Activated T-helper 17 cell treated with anti-CD3 and anti-CD28 coated beads, Interleukin-2, amount 50 U/mL, for 72 hours (primary cell): Measurements from ENCODE around the gene PRKCG. TPM values are rescaled to one million over a fixed set of nuclear protein-coding genes. Genes with fewer than 3 reads are reported as not detected.

ENCODE experiments used
- ATAC-seq: fragments of 150-1000 bp; cut with Tn5 transposase; replicated peaks from 2 replicates; pipeline ENCODE4 v1.10.0; 2021; ENCODE audit warnings: mild to moderate bottlenecking, moderate library complexity
- H3K27ac Mint-ChIP-seq: one replicate; pipeline ENCODE4 v1.8.0; 2022; ENCODE audit warnings: mixed read lengths
- H3K27me3 Mint-ChIP-seq: one replicate; pipeline ENCODE4 v1.8.0; 2022; ENCODE audit warnings: mixed read lengths
- H3K36me3 Mint-ChIP-seq: one replicate; pipeline ENCODE4 v1.8.0; 2022; ENCODE audit warnings: low read depth, mild to moderate bottlenecking, mixed read lengths
- H3K4me1 Mint-ChIP-seq: one replicate; pipeline ENCODE4 v1.8.0; 2022; ENCODE audit warnings: mixed read lengths
- H3K4me3 Mint-ChIP-seq: one replicate; pipeline ENCODE4 v1.8.0; 2022; ENCODE audit warnings: mild to moderate bottlenecking, mixed read lengths
- H3K9me3 Mint-ChIP-seq: one replicate; pipeline ENCODE4 v1.8.0; 2022; ENCODE audit warnings: mixed read lengths
- total RNA-seq, 2 donors: library from RNA; stranded (reverse); gene quantifications; one replicate each; pipeline ENCODE4 v1.2.3, GENCODE V29; 2022

The PRKCG gene
- total RNA-seq, 2 donors from 2014 or later, result not detected

- Mint-ChIP-seq H3K9me3 (peaks cover 3% of the 10 kb centered on the region), H3K27me3 (peaks cover 38% of the 10 kb centered on the region), H3K27ac (no peak overlapping the region), H3K4me1 (peaks cover 5% of the 10 kb centered on the region), H3K4me3 (no peak overlapping the region), H3K36me3 (no peaks in the 10 kb centered on the region)
- no peak for ATAC-seq
Measured at GRCh38 chr19:53898636-53899341, 16.8 kb downstream of the PRKCG start.

DNA sequence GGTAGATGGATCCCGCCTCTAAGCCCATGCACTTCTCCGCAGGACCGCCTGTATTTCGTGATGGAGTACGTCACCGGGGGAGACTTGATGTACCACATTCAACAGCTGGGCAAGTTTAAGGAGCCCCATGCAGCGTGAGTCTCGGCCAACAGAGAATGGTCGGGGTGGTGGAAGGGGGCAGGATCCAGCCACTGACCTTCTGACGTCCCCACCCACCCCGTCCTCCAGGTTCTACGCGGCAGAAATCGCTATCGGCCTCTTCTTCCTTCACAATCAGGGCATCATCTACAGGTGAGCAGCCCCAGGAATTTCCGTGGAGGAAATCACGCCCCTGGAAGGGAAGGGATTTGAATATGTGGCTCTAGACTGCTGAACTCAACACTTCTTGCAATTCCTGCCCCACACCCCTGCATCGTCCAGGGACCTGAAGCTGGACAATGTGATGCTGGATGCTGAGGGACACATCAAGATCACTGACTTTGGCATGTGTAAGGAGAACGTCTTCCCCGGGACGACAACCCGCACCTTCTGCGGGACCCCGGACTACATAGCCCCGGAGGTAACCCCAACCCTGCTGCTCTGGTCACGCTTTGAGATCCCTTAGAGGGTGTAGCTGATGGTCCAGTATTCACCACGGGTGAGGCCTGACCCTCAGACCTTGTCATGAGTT lies 18.3 kb downstream of the PRKCG start:
- Mint-ChIP-seq H3K9me3 (peaks cover 3% of the 10 kb centered on the region), H3K27me3 (peaks cover 45% of the 10 kb centered on the region), H3K27ac (no peak overlapping the region), H3K36me3 (no peaks in the 10 kb centered on the region), H3K4me3 (no peak overlapping the region), H3K4me1 (peaks cover 5% of the 10 kb centered on the region)
- no peak for ATAC-seq

- Mint-ChIP-seq H3K27ac (no peak overlapping the region), H3K27me3 (peaks cover 60% of the 10 kb centered on the region), H3K4me1 (peaks cover 11% of the 10 kb centered on the region), H3K4me3 (no peak overlapping the region), H3K36me3 (no peaks in the 10 kb centered on the region), H3K9me3 (peaks cover 3% of the 10 kb centered on the region)
- ATAC-seq, result no peak
Measured at GRCh38 chr19:53903055-53903680, 21.2 kb downstream of the PRKCG start.

DNA sequence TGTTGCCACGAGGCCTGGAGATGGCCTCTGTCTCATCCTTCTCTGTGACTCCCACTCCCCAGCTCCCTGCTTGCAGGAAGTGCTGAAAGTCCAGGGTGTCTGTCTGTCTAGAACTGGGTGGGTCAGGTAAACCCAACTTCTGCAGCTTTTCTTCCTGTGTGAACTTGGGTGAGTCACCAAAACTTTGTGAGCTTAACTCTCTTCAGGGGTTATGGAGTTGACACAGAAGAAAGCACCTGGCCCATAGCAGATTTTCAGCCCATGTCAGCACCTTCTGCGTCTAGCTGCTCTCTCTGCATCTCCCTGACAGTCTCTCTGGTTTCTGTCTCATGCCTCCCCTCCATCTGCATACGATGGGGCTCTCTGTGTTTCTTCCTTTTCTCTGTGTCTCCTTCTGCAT lies 22.9 kb downstream of the PRKCG start:
- peaks cover 54% of the 10 kb centered on the region for H3K27me3 Mint-ChIP-seq
- ATAC-seq, result no peak

DNA sequence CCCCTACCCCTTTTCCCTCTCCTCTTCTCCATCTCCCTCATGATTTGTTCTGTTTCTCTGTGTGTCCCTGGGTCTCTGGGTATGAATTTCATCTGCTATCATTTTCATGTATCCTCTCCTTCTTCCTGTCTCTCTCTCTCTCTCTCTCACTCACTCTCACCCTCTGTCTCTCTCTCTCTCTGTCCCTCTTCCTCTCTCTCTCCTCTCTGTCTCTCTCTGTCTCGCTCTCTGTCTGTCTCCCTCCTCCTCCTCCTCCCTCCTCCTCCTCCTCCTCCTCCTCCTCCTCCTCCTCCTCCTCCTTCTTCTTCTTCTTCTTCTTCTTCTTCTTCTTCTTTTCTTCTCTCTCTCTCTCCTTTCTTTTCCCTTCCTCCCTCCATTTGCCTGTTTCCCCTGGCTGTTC lies 23.8 kb downstream of the PRKCG start:
- no peak for ATAC-seq
- H3K27me3 Mint-ChIP-seq, result peaks cover 62% of the 10 kb centered on the region
- H3K4me1 Mint-ChIP-seq, result peaks cover 6% of the 10 kb centered on the region
- no peaks in the 10 kb centered on the region for H3K36me3 Mint-ChIP-seq
- no peak overlapping the region for H3K27ac Mint-ChIP-seq
- no peaks in the 10 kb centered on the region for H3K9me3 Mint-ChIP-seq
- H3K4me3 Mint-ChIP-seq, result no peak overlapping the region

More for the DNA sequence above, 22.9 kb downstream of the PRKCG start:
- Mint-ChIP-seq H3K4me1 (peaks cover 6% of the 10 kb centered on the region), H3K27ac (no peak overlapping the region), H3K36me3 (no peaks in the 10 kb centered on the region), H3K9me3 (no peaks in the 10 kb centered on the region), H3K4me3 (no peak overlapping the region)

DNA sequence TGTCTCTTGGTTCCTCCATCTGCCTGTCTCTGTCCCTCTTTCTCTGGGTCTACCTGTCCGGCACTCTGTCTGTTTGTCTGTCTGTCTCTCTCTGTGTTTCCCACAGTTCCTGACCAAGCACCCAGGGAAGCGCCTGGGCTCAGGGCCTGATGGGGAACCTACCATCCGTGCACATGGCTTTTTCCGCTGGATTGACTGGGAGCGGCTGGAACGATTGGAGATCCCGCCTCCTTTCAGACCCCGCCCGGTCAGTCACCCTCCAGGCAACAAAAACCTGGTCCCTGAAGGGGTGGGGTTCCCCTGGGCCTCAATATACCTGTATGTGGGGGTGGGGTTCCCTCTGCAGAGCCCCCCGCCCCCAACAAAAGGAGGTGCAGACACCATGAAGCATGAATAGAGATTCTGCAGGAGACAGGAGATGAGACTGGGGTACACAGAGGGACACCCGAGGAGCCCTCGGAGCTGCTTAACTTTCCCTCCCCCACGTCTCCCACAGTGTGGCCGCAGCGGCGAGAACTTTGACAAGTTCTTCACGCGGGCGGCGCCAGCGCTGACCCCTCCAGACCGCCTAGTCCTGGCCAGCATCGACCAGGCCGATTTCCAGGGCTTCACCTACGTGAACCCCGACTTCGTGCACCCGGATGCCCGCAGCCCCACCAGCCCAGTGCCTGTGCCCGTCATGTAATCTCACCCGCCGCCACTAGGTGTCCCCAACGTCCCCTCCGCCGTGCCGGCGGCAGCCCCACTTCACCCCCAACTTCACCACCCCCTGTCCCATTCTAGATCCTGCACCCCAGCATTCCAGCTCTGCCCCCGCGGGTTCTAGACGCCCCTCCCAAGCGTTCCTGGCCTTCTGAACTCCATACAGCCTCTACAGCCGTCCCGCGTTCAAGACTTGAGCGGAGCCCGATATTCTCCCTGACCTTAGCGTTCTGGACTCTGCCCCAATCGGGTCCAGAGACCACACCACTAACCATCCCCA lies 24.5 kb downstream of the PRKCG start:
- ATAC-seq, result peak; percentile 61
- no peaks in the 10 kb centered on the region for H3K9me3 Mint-ChIP-seq
- peaks cover 6% of the 10 kb centered on the region for H3K4me1 Mint-ChIP-seq
- peaks cover 64% of the 10 kb centered on the region for H3K27me3 Mint-ChIP-seq
- no peak overlapping the region for H3K4me3 Mint-ChIP-seq
- no peak overlapping the region for H3K27ac Mint-ChIP-seq
- H3K36me3 Mint-ChIP-seq, result no peaks in the 10 kb centered on the region

GRCh38 chr19:53907193-53907581 lies 25.2 kb downstream of the PRKCG start:
- Mint-ChIP-seq H3K4me1 (peaks cover 6% of the 10 kb centered on the region), H3K9me3 (no peaks in the 10 kb centered on the region), H3K4me3 (no peak overlapping the region), H3K27ac (no peak overlapping the region), H3K27me3 (peaks cover 68% of the 10 kb centered on the region), H3K36me3 (no peaks in the 10 kb centered on the region)
- no peak for ATAC-seq

DNA sequence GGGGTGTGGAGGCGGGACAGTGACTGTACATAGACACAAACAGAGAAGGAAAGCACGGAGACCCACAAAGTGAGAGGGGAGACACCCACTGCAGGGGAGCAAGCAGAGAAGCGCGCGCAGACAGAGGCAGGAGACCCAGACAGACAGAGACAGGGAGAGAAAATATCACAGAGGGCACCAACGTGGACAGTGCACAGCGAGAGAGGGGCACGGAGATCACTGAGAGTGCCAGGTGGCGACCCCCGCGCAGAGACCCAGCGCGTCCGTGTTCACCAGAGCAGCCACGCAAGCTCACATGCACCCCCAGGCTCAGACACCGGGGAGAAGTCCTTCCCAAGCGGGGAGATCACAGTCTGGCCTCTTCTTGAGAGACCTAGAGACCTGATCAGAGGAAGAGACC lies 25.7 kb downstream of the PRKCG start:
- Mint-ChIP-seq H3K36me3 (no peaks in the 10 kb centered on the region), H3K4me3 (no peak overlapping the region), H3K27me3 (peaks cover 71% of the 10 kb centered on the region), H3K4me1 (peaks cover 6% of the 10 kb centered on the region), H3K27ac (no peak overlapping the region), H3K9me3 (no peaks in the 10 kb centered on the region)
- no peak for ATAC-seq

DNA sequence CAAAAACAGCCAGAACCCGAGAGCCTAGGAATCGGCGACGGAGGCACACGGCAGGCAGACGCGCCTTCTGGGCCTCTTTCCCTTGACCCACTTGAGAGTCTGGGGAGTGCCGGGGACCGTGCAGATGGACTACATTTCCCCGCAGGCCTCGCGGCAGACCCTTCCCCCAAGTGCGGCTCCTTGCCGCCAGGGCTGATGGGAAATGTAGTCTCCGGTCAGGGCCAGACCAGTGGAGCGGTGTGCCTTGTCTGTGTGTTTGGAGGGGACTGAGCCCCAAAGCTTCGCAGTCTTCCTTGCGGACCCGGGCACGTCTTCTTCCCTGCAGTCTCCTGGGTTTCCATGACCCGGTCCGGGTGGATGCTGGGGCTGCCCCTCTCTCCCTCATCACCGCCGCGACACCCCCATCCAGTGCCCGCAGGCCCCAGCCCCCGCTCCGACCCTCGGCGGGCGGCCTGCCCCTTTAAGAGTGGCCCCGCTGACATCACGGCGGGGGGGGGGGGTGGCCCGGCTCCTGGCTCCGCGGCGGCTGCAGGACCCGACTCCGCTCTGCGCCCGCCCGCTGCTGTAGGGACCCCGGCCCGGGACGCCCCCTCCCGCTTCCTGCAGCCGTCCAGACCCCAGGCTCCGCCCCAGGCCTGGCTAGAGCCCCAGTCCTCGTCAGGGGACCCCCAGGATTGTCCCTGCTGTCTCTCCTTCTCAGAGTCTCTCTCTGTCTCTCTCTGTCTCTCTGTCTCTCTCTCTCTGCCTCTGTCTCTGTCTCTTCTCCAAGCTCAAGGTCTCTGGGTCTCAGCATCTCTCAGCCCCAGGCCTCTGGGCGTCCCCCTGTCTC lies 26.3 kb downstream of the PRKCG start:
- Mint-ChIP-seq H3K27ac (no peak overlapping the region), H3K27me3 (peaks cover 71% of the 10 kb centered on the region), H3K4me1 (peaks cover 6% of the 10 kb centered on the region), H3K36me3 (no peaks in the 10 kb centered on the region), H3K9me3 (no peaks in the 10 kb centered on the region), H3K4me3 (peak overlapping the region; percentile 0)
- ATAC-seq, result peak; percentile 86

DNA sequence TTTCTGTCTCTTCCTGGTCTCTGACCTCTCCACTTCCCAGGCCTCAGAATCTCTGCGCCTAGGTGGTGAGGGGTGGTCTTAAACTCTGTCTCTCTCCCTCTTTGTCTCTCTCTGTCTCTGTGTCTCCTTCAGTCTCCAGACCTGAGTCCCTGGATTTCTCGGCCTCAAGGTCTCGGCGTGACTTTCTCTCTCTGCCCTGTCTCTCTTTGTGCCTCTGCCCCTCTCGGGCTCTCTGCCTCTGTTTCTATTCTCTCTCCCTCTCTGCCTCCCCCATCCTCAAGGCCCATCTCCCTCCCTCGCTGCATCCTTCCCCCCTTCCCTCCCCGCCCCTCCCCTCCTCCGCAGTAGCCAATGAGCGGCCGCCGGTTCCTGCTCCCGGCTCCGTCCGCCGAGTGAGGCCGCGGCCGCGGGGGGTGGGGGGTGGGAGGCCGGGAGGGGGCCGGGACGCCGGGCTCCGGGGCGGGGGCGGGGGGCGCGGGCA lies 27.0 kb downstream of the PRKCG start, which contains the start of gene CACNG7:
CACNG7 (plus strand) TSS at position 344 of the 481 bp plus-strand sequence. CDS start 3,554 bp downstream, outside the sequence.
- ATAC-seq, result no peak
- peaks cover 71% of the 10 kb centered on the region for H3K27me3 Mint-ChIP-seq
- peak within 1 kb of the TSS; percentile 0 for H3K4me3 Mint-ChIP-seq

GRCh38 chr19:53909471-53910169 lies 27.6 kb downstream of the PRKCG start:
- Mint-ChIP-seq H3K4me3 (no peak overlapping the region), H3K27ac (no peak overlapping the region), H3K27me3 (peaks cover 66% of the 10 kb centered on the region), H3K36me3 (no peaks in the 10 kb centered on the region), H3K9me3 (no peaks in the 10 kb centered on the region), H3K4me1 (peaks cover 6% of the 10 kb centered on the region)
- no peak for ATAC-seq

More for the DNA sequence above, 27.0 kb downstream of the PRKCG start, which contains the start of gene CACNG7:
- Mint-ChIP-seq H3K9me3 (no peaks in the 10 kb centered on the region), H3K36me3 (no peaks in the 10 kb centered on the region), H3K4me1 (peaks cover 6% of the 10 kb centered on the region), H3K27ac (no peak within 1 kb of the TSS)

DNA sequence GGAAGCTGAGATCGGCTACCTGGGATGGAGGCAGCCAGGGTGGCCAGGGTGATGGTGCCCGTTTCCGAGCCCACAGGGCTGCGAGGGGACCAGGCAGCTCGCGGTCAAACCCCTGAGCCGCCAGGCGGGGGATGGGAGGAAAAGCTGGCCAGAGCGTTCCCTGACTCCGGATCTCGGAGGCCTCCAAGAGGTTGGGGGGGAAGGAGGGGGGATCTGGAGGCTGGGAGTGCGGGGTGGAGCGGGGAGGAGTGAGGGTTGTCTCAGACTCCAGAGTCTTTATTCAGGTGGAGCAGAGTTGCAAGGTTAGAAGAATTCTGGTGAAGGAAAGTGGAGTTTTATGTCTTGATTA lies 28.1 kb downstream of the PRKCG start:
- Mint-ChIP-seq H3K27ac (no peak overlapping the region), H3K4me3 (no peak overlapping the region), H3K4me1 (peaks cover 6% of the 10 kb centered on the region), H3K9me3 (no peaks in the 10 kb centered on the region), H3K27me3 (peaks cover 65% of the 10 kb centered on the region), H3K36me3 (no peaks in the 10 kb centered on the region)
- no peak for ATAC-seq

GRCh38 chr19:53912653-53913052 lies 30.7 kb downstream of the PRKCG start:
- H3K4me1 Mint-ChIP-seq, result peaks cover 3% of the 10 kb centered on the region
- no peak overlapping the region for H3K4me3 Mint-ChIP-seq
- no peaks in the 10 kb centered on the region for H3K36me3 Mint-ChIP-seq
- H3K27ac Mint-ChIP-seq, result no peak overlapping the region
- no peaks in the 10 kb centered on the region for H3K9me3 Mint-ChIP-seq
- ATAC-seq, result no peak
- peaks cover 57% of the 10 kb centered on the region for H3K27me3 Mint-ChIP-seq
